K562 (cell line): ENCODE results near the gene C2orf72.

Source experiments
- CREM ChIP-seq: IDR thresholded peaks from 2 replicates; pipeline ENCODE4 v1.6.1; 2014; ENCODE audit warnings: antibody characterized with exemption, low read depth
- FOXJ3 ChIP-seq: sonication (generic); formaldehyde crosslinking; IDR thresholded peaks from 2 replicates; pipeline ENCODE4 v1.4.0; 2020; ENCODE audit warnings: mild to moderate bottlenecking, missing genetic modification reagents
- GTF2F1 ChIP-seq: IDR thresholded peaks from 2 replicates; pipeline ENCODE4 v1.6.1; 2011; ENCODE audit warnings: low read depth, low read length, improper control_type of control experiment
- HLTF ChIP-seq: fragments of 450-650 bp; IDR thresholded peaks from 2 replicates; pipeline ENCODE4 v1.6.1; 2016
- JUND ChIP-seq, 2 experiments: IDR thresholded peaks; 2 replicates in 1 of 2; 3 replicates in 1 of 2; pipeline ENCODE4 v1.6.1; 2011; ENCODE audit warnings: borderline replicate concordance in 2 of 2, low read depth in 2 of 2, low read length in 2 of 2, improper control_type of control experiment in 1 of 2, missing biosample characterization in 1 of 2, missing genetic modification characterization in 1 of 2, missing genetic modification reagents in 1 of 2
- PHF8 ChIP-seq: fragments of 200-600 bp; sonication (generic); IDR thresholded peaks from 2 replicates; pipeline ENCODE4 v1.6.1; 2012; ENCODE audit warnings: mixed run types, mild to moderate bottlenecking, inconsistent platforms, low read length, moderate library complexity, borderline replicate concordance
- POLR2A ChIP-seq: fragments of 450-650 bp; conservative IDR thresholded peaks from 2 replicates; pipeline ENCODE4 v1.6.1; 2016
- RAD21 ChIP-seq, 2 experiments: fragments of 250-450 bp in 1 of 2; fragments of 450-650 bp in 1 of 2; sonication (Bioruptor Pico) in 1 of 2; formaldehyde crosslinking in 1 of 2; IDR thresholded peaks in 1 of 2; conservative IDR thresholded peaks in 1 of 2; 2 replicates each; pipeline versions ENCODE4 v1.4.0 to v1.8.0; 2020 to 2022; ENCODE audit warnings: mild to moderate bottlenecking in 2 of 2, moderate library complexity in 1 of 2
- TCF7L2 ChIP-seq: fragments of 150-350 bp; IDR thresholded peaks from 2 replicates; pipeline ENCODE4 v1.6.1; 2016; ENCODE audit warnings: low read depth, mild to moderate bottlenecking, low read length, moderate library complexity
- ZNF324 ChIP-seq: fragments of 250-450 bp; sonication (Bioruptor Pico); IDR thresholded peaks from 2 replicates; pipeline ENCODE4 v1.4.0; 2020; ENCODE audit warnings: mild to moderate bottlenecking
- ZNF449 ChIP-seq: fragments of 250-450 bp; sonication (Bioruptor Pico); IDR thresholded peaks from 2 replicates; pipeline ENCODE4 v1.8.0; 2022; ENCODE audit warnings: moderate library complexity, mild to moderate bottlenecking, inconsistent platforms
- TF ChIP-seq, protein P1 (sequence below), 3 experiments: IDR thresholded peaks in 2 of 3; conservative IDR thresholded peaks in 1 of 3; 2 replicates each; pipeline ENCODE4 v1.5.1; 2011 to 2012; ENCODE audit warnings: low read length in 3 of 3, mild to moderate bottlenecking in 3 of 3, control low read depth in 2 of 3, improper control_type of control experiment in 1 of 3, inconsistent platforms in 1 of 3, low read depth in 1 of 3, mixed read lengths in 1 of 3, moderate library complexity in 1 of 3; ENCODE audit not compliant: insufficient read depth in 2 of 3
- TF ChIP-seq, protein P2 (sequence below), 2 experiments: fragments of 450-650 bp; IDR thresholded peaks; 2 replicates each; pipeline ENCODE4 v1.6.1; 2016; ENCODE audit warnings: mild to moderate bottlenecking in 2 of 2, borderline replicate concordance in 1 of 2, low read depth in 1 of 2, moderate library complexity in 1 of 2
- TF ChIP-seq, protein P3 (sequence below): fragments of 250-450 bp; sonication (Bioruptor Pico); IDR thresholded peaks from 2 replicates; pipeline ENCODE4 v1.4.0; 2020; ENCODE audit warnings: mild to moderate bottlenecking, moderate library complexity

DNA sequence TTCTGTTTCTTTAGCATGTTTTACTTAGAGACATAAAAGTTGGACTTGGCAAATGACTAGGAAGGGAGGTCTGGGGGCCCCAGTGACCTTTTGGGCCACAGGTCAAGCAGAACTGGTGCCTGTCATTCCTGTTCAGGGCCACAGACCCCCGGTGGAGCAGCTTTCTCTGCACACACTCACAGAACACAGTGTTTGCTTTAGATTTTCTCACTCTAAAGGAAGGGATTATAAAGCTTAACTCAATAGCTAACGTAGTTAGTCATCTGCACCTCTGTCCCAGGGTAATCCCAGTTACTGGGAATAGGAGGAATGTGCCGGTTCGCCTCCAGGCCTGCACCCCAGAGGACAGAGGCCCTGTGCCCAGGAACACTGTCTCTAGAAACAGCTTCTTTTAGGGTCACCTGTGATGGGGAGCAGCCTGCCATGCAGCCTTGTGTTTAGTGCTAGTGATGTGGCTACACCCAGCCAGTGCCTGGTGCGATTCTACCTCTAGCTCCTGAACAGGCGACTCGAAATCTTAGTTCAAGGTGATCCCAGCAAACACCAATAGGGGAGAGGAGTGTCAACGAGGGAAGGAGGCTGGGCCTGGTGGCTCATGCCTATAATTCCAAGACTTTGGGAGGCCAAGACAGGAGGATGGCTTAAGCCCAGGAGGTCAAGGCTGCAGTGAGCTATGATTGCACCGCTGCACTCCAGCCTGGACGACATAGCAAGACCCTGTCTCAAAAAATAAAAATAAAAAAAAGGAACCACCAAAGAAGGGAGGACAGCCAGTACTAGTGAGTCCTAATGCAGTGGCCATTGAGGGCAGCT, 29.8 kb upstream of the C2orf72 start:
- TF ChIP-seq RAD21 (CRISPR knock-in tag; conservative IDR thresholded peaks at IDR 0.05 in 1 of 2, IDR thresholded peaks at IDR 0.05 in 1 of 2) (no peak), CREM (no peak), HLTF (no peak), POLR2A (no peak), ZNF449 (CRISPR knock-in tag) (no peak), TCF7L2 (no peak), GTF2F1 (no peak), PHF8 (no peak), JUND (IDR thresholded peaks at IDR 0.05; ENCODE audit: borderline replicate concordance, low read depth, low read length) (no peak), JUND (tag; IDR thresholded peaks at IDR 0.05; ENCODE audit: borderline replicate concordance, low read depth, low read length) (no peak), FOXJ3 (no peak), ZNF324 (no peak)
- TF ChIP-seq, protein P1, sequence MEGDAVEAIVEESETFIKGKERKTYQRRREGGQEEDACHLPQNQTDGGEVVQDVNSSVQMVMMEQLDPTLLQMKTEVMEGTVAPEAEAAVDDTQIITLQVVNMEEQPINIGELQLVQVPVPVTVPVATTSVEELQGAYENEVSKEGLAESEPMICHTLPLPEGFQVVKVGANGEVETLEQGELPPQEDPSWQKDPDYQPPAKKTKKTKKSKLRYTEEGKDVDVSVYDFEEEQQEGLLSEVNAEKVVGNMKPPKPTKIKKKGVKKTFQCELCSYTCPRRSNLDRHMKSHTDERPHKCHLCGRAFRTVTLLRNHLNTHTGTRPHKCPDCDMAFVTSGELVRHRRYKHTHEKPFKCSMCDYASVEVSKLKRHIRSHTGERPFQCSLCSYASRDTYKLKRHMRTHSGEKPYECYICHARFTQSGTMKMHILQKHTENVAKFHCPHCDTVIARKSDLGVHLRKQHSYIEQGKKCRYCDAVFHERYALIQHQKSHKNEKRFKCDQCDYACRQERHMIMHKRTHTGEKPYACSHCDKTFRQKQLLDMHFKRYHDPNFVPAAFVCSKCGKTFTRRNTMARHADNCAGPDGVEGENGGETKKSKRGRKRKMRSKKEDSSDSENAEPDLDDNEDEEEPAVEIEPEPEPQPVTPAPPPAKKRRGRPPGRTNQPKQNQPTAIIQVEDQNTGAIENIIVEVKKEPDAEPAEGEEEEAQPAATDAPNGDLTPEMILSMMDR (IDR thresholded peaks at IDR 0.05 in 2 of 3, conservative IDR thresholded peaks at IDR 0.05 in 1 of 3; ENCODE audit: insufficient read depth in 2 of 3, low read depth in 1 of 3, low read length in 3 of 3), result no peak
- TF ChIP-seq, protein P2, sequence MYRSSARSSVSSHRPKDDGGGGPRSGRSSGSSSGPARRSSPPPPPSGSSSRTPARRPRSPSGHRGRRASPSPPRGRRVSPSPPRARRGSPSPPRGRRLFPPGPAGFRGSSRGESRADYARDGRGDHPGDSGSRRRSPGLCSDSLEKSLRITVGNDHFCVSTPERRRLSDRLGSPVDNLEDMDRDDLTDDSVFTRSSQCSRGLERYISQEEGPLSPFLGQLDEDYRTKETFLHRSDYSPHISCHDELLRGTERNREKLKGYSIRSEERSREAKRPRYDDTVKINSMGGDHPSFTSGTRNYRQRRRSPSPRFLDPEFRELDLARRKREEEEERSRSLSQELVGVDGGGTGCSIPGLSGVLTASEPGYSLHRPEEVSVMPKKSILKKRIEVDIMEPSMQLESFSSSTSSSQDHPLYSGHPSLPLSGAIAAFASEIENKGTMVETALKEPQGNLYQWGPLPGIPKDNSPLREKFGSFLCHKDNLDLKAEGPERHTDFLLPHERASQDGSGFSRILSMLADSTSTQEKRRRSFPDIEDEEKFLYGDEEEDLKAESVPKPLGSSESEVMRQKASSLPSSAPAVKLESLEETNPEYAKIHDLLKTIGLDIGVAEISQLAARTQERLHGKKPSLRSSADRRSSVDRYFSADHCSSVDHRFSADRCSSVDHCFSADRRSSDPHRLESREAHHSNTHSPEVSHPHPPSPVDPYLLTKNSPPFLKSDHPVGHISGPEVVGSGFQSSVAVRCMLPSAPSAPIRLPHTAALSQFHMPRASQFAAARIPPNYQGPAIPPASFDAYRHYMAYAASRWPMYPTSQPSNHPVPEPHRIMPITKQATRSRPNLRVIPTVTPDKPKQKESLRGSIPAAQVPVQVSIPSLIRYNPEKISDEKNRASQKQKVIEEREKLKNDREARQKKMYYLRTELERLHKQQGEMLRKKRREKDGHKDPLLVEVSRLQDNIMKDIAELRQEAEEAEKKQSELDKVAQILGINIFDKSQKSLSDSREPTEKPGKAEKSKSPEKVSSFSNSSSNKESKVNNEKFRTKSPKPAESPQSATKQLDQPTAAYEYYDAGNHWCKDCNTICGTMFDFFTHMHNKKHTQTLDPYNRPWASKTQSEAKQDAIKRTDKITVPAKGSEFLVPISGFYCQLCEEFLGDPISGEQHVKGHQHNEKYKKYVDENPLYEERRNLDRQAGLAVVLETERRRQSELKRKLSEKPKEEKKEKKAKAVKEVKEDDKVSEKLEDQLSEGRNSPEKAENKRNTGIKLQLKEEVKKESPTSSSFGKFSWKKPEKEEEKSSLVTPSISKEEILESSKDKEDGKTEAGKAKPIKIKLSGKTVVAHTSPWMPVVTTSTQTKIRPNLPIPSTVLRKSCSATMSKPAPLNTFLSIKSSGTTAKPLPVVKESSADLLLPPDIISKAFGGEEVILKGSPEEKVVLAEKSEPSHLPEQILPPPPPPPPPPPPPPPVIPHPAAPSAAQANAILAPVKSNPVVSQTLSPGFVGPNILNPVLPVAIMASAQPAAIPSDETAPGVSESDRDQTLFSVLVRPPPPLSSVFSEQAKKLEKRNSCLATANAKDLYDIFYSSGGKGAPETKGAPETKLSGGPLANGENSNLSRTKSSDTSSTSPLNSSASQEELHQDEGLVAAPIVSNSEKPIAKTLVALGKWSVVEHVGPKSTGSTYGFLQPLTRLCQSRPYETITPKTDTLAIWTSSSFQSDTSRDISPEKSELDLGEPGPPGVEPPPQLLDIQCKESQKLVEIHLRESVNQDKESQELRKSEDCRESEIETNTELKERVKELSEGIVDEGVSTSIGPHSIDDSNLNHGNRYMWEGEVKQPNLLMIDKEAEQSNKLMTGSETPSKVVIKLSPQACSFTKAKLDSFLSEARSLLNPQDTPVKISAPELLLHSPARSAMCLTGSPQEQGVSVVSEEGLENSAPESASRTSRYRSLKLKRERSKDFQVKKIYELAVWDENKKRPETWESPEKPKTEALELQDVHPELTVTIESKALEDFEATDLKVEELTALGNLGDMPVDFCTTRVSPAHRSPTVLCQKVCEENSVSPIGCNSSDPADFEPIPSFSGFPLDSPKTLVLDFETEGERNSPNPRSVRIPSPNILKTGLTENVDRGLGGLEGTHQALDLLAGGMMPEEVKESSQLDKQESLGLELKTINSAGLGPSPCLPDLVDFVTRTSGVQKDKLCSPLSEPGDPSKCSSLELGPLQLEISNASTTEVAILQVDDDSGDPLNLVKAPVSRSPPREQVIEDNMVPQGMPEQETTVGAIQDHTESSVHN (IDR thresholded peaks at IDR 0.05; ENCODE audit: borderline replicate concordance in 1 of 2, low read depth in 1 of 2), result no peak
- TF ChIP-seq, protein P3, sequence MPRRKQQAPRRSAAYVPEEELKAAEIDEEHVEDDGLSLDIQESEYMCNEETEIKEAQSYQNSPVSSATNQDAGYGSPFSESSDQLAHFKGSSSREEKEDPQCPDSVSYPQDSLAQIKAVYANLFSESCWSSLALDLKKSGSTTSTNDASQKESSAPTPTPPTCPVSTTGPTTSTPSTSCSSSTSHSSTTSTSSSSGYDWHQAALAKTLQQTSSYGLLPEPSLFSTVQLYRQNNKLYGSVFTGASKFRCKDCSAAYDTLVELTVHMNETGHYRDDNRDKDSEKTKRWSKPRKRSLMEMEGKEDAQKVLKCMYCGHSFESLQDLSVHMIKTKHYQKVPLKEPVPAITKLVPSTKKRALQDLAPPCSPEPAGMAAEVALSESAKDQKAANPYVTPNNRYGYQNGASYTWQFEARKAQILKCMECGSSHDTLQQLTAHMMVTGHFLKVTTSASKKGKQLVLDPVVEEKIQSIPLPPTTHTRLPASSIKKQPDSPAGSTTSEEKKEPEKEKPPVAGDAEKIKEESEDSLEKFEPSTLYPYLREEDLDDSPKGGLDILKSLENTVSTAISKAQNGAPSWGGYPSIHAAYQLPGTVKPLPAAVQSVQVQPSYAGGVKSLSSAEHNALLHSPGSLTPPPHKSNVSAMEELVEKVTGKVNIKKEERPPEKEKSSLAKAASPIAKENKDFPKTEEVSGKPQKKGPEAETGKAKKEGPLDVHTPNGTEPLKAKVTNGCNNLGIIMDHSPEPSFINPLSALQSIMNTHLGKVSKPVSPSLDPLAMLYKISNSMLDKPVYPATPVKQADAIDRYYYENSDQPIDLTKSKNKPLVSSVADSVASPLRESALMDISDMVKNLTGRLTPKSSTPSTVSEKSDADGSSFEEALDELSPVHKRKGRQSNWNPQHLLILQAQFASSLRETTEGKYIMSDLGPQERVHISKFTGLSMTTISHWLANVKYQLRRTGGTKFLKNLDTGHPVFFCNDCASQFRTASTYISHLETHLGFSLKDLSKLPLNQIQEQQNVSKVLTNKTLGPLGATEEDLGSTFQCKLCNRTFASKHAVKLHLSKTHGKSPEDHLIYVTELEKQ (CRISPR knock-in tag), result no peak
